GM20431 (cell line): Measurements from ENCODE around the gene RTKN2.

Experiments
- in situ Hi-C: fragments of 300-500 bp; cut with MseI, MboI; formaldehyde crosslinking; loops from one replicate; pipeline ENCODE4 v1.15.0; 2020; ENCODE audit warnings: low sequenced_read_pairs; ENCODE audit not compliant: unreplicated experiment

The RTKN2 gene

DNA sequence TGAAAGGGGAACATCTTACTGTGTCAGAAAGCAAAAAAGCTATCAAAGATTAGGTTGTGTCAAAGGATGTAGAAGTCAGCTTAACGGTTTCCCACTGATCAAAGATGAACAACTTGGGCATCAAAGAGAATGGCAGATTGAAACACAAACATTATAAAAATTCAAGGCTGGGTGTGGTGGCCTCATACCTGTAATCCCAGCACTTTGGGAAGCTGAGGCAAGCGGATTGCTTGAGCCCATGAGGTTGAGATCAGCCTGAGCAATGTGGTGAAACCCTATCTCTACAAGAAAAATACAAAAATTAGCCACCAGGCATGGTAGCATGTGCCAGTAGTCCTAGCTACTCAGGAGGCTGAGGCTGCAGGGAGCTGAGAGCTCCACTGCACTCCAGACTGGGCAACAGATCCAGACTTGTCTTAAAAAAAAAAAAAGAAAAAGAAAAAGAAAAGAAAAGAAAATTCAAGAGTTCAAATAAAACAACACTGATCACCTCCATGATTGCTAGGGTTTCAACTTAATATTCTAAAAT, 34.5 kb downstream of the RTKN2 start:
- in situ Hi-C loops, result loop anchor here (25.0 kb wide), 1 partner anchor 197 kb away; no protein-coding TSS in a partner anchor

DNA sequence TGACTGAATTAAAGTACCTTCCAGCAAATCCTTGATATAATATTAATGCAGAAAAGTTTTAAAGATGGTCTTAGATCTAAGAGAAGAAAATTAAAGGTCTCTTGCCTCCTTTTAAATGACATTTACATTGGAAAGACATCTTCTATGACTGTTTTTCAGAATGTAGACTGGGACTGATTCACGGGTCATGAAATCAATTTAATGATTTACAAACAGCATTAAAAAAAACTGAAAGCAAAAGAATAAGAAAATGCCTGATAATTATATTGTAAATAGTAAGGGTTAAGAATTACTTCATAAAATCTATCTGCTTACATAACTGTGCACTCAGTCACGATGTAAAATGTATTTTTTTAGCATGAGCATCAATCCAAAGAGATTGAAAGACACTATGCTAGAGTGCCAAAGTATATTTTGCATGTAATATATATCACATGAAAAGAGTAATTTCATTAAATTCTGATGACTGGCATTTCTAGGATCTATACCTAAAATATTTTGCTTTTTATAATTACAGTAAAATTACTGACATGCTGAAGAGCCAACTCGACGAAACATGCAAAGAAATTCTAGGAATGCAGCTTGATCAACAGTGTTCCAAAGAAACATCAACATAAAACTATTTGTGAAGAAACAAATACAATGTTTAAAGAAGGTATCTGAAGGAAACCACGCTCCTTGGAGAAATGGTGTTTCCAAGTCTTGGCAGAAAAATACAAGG, 35.1 kb downstream of the RTKN2 start:
- in situ Hi-C loops, result loop anchor here (25.0 kb wide), 1 partner anchor 196 kb away; no protein-coding TSS in a partner anchor

DNA sequence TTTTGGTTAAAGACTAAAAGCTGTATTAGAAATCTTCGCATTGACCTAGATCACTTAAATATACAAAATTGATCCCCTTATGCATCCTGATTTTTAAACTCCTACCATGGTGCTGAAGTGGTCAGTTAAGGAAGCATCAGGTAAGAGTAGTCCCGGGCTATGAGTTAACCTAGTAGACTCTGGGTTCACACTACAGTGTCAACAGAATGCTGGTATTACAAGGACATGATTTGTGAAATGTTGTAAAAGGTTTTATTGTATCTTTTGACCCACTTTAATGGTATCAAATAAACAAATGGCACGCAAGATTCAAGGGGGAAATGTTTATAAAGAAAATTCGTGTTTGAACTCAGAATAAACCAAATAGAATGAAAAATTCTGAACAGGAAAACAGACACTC, 36.8 kb downstream of the RTKN2 start:
- in situ Hi-C loops, result loop anchor here (25.0 kb wide), 1 partner anchor 195 kb away; no protein-coding TSS in a partner anchor

DNA sequence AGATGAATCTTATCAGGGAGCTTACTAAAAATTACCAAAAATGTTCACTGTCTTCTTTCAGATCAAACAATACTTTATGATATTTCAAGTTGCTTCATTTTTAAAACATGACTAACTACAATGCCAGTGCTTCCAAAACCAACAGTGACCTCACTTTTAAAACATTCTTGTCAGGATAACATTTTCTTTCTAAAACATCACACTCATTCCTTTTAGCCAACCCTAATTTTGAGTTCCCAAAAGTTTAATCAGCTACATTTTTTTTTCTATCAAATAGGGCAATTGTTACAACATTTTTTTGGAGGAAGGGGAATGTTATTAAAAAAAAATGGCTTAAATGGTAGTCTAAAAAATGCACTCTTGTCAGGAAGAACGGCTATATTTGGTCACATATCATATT, 37.3 kb downstream of the RTKN2 start:
- in situ Hi-C loops, result loop anchor here (25.0 kb wide), 1 partner anchor 194 kb away; no protein-coding TSS in a partner anchor

DNA sequence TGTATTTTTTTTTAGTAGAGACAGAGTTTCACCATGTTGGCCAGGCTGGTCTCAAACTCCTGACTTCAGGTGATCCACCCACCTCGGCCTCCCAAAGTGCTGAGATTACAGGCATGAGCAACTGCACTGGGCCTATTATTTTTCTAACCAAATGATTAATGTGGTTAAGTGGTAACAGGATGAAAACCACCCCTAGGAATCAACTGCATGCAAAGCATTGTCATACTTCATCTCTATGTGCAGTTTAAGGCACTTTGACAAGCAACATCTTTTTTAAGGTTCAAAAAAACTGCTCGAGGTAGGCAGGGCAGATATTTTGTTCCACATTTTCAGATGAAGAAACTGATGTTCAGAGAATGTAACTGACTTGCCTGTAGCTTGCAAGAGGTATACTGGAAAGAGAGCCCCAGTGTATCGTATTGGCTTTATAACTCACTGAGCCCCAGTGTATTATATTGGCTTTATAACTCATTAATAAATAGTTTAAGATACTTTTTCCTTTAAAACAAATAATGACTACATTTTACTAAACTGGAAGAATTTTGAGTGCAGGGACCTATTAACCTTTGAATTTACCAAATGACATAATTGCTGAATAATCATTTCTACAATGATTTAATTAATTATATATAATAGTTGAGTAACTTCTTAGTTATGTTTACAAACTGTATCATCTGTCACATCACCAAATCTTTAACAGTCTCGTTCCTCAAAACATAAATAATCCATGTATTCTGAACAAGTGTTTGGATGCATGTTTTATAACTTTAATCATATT, 38.1 kb downstream of the RTKN2 start:
- in situ Hi-C loops, result loop anchor here (25.0 kb wide), 1 partner anchor 193 kb away; no protein-coding TSS in a partner anchor

DNA sequence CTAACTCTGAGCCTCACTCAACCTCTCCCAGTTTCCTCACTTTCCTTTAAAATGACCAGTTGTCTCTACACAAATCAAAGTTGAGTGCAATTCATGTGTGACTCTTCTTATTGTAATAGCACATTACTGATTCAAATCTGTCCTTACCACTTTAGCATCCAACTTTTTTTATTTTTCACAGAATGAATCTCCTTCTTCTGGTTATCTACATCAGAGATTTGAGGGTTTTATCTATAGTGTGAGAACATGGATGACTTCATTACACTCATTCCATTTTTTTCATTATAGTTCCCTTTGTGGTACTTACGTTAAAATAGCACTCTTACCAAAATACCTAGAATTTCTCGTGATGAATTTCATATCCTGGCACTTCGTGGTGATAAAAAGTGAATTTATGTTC, 43.3 kb downstream of the RTKN2 start:
- in situ Hi-C loops, result loop anchor here (25.0 kb wide), 1 partner anchor 188 kb away; no protein-coding TSS in a partner anchor

DNA sequence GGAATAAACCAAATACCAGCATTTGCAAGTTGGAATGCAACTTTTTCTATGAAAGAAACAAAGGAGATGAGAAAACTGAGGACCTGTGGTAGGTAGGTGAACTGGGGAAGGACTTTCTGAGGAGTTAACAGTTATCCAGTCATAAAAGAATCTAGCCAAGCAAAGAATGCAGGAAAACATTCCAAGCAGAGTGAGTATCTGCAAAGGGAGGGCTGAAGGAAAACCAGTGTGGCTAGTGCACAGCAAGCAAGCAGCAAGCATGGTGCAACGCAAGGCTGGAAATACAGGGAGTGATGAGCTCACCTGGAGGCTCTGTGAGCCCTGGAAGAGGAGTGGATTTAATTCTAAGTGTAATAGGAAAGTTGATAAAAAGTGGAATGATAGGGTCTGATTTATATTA, 44.0 kb downstream of the RTKN2 start:
- in situ Hi-C loops, result loop anchor here (25.0 kb wide), 1 partner anchor 187 kb away; no protein-coding TSS in a partner anchor

DNA sequence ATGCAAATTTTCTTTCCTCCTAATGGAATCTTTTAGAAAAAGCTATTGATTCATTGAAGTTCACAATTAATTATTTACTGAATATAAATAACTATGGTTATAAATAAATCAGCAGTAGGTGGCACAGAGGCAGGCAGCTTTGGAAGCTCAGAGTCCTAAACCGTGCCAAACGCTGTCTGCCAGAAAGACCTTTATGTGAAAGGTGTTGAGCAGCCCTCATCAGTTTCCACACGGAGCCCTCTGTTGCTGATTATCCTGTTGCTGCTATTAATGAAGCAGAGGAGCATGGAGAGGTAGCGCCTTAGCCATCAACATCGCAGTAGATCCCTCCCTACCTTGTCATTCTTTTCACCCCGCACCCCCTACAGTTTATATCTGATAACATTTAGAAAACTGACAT, 51.0 kb downstream of the RTKN2 start:
- in situ Hi-C loops, result no loop called here

DNA sequence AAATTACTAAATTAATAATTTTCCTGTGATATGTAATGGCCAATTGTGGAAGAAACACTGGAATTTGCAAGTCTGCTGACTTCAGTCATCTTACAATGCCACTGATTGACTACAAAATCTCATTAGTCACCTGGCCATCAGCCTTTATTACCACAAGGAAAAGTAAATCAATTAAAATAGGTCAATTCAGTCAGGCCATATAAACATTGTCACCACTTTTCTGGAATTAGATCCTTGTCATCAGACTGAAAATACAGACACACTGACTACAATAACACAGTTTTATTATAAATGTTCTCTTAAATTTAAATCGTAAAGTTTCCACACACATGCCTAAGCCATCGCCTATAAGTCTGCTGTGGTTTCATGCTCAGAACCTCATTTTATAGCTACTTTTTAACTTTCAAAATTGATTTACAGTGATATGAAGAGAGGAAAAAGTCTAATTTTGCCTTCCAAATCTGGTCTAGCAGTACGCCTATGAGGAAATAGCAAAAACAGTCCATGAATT, 54.2 kb downstream of the RTKN2 start:
- in situ Hi-C loops, result no loop called here

DNA sequence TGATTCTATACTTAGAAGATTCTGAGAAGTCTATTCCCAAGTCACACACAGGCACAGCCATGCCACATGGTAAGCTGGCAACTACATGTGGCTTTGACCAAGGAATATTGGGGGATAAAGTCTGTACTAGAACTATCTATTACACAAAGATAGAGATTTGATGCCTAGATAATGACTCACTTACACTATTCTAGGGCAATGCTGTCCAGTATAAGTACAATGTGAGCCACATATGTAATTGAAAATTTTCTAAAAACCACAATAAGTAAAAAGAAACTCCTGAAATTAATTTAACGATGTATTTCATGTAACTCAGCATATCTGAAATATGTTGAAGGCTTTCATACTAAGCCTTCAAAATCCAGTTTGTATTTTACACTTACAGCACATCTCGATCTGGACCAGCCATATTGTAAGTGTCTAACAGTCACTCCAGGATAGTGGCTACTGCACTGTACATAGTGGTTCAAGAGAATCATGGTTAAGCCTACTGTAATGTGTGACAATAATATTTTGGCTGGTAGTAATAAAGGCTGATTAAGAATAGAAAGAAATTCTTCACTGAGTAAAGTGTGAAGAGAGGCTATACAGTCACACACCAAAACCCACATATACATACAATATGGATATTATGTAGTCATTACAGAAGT, 62.8 kb downstream of the RTKN2 start:
- in situ Hi-C loops, result no loop called here

DNA sequence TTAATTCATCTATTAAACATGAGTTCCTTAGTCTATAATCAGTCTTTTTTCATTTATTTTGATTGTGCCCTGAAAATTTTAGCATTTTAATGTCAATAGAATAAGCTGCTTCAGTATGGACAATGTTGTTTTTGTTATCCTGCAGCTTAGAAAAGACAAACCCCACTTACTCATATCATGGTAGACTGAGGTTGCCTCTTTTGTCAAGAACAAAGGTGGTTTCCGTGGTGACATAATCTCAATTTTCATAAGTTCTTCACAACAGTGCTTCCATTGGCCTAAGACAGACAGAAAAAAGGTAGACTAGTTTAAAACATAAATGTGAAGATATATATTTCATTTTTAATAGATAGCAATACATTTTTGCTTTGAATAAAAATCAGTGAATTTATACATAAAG, 69.1 kb downstream of the RTKN2 start:
- in situ Hi-C loops, result no loop called here

DNA sequence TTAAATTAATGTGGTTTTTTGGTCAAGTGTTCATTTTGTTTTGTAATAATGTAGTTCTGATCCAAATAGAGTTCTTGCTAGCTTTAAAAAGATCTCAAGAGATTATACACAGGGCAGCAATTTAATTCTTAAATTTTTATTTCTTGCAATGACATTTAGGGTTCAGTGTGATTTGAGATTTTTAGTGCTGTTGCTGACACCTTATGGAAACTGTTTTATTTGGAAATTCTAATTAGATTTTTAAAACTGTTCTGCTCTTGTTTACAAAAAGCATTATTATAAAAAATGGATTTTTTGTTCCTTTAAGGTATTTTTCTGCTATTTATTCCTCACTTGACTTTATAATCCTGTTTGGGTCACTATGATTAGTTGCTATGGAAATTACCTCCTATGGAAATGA, 72.1 kb downstream of the RTKN2 start:
- in situ Hi-C loops, result no loop called here

DNA sequence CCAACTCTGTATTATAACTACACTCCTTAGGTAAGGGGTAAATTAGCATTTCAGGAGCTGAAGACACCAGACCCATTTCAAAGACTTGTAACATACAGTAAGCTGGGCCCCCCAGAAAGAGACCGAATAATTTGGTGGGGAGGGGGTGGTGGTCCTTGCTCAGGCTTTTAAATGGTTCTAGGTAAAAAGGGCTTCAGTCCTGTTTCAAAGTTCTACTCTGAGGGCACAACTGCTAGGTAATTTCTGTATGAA, 73.0 kb downstream of the RTKN2 start:
- in situ Hi-C loops, result no loop called here

DNA sequence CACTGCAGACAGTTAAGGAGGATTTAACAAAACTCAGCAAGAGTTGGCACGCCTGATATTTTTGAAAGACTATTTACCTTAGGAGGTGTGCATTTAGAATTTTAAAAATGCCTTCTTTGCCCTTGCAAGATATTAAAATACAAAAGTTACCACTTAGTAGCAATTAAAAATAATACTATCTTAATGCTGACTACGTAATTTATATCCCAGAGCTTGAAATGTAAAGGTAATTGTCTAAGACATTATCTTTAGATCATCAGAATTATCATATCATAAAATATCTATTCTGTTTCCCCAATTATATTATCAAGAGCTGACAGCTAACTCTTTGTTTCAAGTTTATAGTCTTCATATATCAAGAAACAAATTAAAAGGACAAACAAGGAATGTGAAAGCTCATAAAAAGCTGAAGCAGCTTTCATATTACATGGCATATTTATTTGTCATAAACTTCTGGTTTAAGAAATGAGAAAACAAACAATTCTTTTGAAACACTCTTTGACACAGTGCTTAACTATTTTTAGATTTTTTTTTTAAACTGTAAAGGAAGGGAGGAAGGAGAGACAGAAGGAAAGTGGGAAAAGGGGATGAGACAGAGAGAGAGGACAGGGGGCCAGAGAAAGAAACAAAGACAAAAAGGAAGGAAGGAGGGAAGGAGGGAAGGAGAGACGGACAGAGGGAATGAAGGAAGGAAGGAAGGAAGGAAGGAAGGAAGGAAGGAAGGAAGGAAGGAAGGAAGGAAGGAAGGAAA, 73.5 kb downstream of the RTKN2 start:
- in situ Hi-C loops, result no loop called here

DNA sequence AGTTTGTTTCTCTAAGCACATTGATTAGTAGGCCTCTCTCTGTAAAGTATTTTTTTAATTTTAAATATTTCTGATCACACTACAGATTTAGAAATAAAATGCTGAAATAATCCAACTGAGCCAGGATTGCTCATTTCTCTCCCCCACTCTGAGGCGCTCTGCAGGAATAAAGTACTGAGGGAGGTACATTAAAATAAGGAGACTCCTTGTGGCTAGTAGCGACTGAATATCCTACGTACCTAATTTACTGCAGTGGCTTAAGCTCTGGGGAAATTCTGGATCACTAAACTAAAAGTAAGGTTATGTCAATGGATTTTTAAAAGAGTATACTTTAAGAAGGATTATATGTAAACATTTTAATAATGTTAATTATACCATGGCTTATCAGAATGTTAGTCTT, 75.2 kb downstream of the RTKN2 start:
- in situ Hi-C loops, result no loop called here

DNA sequence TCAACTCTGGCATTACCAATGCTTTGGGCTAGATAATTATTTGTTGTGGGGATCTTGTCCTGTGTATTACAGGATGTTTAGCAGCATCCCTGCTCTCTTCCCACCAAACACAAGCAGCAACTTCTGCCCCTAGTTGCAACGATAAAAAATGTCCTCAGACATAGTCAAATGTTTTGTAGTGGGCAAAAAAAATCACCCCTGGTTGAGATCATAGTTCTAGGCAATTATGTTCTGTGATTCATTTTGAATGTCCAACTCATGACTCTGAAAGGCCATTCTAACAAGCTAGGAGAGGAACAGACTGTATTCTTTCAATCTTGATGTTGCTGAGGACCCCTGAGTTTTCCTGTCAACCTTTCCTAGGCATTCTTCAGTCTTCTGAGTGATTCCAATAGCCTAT, 79.5 kb downstream of the RTKN2 start:
- in situ Hi-C loops, result no loop called here

DNA sequence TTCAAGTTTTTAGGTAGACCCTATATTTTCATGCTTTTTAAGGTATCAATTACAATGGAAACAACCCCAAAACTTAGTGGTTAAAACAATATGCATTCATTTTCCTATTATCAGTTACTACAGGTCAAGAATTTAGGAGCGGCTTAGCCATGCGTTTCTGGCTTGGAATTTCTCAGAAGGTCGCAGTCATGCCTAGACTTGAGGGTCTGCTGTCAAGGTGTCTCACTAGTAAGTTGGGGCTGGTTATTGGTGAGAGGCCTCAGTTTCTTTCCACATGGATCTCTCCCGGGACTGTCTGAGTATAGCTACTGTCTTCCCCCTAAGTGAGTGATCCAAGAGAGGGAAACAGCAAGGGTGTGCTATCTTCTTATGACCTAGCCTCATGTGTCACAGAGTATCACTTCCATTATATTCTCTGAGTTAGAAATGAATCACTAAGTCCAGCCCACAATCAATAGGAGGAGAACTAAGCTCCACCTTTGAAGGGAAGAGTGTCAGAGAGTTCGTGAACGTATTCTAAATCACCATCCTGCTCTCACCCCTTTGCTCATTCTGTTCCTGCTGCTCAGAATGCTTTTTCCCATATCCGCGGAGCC, 80.5 kb downstream of the RTKN2 start:
- in situ Hi-C loops, result no loop called here

DNA sequence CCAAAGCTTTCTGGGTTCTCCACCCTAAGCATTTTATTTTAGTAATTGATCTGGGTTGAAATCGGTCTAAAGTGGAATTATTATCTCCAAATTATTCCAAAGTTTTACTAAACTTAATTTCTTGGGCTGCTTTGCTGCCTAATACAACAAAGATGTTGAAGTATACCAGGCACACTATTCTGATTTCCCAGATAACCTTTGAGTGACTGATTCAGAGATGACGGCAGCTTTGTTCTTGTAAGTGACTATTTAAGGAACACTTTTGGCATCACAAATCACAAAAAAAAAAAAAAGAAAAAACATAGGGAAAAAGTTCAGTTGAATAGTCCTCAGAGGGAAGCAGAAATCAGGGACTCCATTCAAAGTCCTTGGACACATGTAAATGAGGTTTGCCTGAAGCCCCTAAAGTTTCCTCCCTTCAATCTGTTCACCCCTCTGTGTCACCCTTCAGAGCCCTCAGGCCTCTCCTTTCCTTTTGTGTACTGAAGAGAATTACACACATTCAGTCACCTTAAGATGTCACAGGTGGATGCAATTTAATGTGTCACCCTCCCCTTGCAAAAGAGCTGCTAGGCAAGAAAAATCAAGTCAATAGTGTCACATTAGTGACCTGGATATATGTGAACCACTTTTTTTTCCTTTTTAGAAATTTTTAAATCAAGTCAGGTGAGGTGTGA, 81.5 kb downstream of the RTKN2 start:
- in situ Hi-C loops, result no loop called here
